Stimulated activated CD4-positive, alpha-beta T cell treated with anti-CD3 and anti-CD28 coated beads, Interleukin-2, amount 100 ng/mL, for 24 hours (primary cell): ENCODE measurements around the gene PAXX.

Source experiments
- DNase-seq, 2 donors: peaks; one replicate each; pipeline ENCODE4 v3.0.0-alpha.2; 2020

The PAXX gene

DNA sequence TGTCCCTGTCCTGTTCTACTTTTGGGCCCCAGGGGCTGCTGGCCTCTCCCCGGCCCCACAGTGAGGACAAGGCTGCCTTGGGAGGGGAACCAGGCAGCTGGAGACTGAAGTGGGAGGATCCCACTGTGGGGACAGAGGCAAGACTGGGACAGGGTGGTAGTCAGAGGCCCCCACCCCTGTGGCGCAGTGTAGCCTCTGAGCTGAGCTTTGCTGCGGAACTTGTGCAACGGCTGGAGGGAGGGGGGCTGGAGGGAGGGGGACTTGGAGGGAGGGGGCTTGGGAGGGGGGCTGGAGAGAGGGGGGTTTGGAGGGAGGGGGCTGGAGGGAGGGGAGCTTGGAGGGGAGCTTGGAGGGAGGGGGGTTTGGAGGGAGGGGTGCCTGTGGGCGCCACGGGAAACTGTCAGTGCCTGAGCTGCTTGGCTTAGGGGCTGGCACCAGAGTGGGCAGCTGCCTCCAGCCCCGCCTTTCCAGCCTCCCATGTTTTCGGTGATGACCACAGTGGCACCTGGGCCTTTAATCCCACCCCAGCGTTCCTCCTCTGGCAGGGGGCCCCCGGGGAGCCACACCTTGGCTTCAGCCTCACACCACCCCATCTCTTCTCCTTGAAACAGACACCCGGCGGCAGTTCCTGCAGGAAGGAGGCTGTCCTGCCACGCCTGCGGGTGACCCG, 42.0 kb downstream of the PAXX start:
- no peak for DNase-seq

DNA sequence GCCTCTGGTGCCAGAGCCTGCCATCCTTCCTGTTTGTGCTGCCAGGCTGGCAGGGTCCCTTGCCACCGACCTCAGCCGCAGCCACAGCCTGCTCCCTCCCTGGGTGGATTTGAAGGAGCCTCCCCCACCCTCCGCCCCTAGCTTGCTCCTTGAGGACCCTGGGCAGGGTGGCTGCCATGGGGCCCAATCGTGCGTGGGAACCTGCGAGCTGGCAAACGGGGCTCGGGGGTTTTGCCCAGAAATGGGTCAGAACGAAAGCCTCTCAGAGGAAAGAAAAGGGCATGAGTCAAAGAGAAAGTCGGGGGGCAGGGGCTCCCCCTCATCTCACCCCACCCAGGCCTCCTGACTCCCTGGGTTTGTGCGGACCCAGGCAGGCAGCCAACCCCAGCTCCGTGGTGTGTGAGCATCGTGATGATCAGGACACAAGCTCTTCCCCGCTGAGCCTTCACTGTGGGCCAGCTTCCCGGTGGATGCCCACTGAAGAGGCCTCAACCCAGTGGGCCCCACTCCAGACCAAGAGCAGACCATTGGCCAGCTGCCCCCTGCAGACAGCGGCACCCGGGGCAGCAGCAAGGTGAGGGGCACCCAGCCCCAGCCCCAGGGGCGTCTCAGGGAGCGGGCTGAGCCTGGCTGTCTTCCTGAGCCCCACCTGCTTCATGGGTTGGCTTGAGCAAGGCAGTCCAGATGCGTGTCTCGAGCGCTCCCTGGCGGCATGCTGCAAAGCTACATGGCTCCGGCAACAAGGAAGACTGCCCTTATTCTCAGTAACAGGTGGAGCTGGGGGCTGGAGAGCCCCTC, 42.7 kb downstream of the PAXX start:
- DNase-seq = peak; percentile 88 to 92

DNA sequence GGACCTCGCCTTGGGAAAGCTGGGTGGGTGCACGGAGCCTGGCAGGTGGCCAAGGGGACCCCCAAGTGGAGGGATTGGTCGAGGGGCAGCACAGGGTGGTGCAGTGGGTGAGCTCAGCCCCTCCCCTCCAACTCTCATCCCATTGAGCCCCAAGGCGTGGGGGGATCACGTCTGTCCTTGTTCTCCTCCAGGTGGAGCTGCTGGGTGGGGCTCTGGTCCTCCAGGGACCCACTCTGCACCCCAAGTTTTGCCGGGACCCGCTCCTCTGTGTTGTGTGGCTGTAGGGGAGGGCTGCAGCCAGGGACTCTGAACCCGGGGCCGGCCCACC, 43.2 kb downstream of the PAXX start:
- no peak for DNase-seq

DNA sequence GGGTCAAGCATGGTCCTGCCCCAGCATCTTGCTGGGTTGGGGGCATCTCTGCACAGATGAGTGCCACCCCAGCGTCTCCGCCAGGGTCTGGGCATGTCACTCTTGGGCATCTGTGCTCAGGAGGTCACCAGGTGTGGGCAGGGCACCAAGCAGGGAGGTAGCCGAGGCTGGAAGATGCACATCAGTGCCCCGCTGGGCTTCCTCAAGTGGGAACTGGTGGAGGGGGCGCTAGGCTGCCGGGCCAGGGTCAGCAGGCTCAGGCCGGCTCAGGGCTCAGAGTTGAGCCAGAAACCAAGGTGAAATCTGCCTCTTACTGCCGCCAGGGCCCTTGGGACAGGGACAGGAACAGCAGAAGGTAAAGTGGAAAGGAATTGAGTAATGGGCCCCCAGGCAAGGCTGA, 43.7 kb downstream of the PAXX start:
- DNase-seq = no peak

DNA sequence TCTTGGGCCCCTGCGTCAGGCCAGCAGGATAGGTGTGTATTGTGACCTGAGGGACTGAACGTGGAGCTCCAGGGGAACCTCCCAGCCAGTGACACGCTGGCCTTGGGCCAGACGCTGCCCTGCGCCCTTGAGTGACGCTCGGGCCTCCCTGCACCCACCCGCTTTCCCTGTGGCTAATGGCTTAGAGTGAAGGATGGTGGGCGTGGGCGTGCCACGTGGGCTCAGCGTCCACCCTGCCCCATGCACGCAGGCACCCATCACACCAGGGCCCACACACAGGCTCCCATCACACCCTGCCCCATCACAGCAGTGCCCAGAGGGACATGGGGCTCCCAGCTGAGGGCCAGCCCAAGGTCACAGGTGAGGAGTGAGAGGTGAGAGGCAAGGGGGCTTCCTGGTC, 44.8 kb downstream of the PAXX start:
- no peak for DNase-seq

DNA sequence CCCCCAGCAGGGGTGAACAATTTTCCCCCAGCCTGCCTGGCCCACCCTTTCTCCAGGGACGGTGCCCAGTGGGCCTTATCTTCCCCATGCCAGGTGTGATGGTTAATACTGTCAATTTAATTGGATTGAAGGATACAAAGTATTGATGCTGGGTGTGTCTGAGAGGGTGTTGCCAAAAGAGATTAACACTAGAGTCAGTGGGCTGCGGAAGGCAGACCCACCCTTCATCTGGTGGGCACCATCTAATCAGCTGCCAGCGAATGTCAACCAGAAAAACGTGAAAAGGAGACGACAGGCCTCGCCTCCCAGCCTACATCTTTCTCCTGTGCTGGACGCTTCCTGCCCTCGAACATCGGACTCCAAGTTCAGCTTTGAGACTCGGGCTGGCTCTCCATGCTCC, 45.3 kb downstream of the PAXX start:
- no peak for DNase-seq

DNA sequence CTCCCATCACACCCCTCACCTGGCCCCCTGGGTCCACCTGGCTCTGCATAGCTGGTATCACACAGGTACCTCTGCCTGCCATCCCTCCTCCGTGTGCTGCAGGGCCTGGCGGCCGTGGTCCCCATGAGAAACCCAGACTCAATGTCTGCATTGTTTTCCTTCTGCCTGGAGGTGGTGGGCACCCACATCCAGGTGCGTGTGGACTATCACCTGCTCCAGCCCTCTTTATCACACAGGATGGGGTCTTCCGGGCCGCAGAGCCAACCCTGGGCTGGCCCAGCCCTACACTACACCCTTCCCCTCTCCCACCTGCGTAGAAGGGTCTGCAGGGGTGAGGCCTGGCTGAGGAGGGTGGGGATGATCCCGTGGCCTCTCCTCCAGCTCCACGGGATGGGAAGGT, 46.7 kb downstream of the PAXX start:
- DNase-seq = no peak

DNA sequence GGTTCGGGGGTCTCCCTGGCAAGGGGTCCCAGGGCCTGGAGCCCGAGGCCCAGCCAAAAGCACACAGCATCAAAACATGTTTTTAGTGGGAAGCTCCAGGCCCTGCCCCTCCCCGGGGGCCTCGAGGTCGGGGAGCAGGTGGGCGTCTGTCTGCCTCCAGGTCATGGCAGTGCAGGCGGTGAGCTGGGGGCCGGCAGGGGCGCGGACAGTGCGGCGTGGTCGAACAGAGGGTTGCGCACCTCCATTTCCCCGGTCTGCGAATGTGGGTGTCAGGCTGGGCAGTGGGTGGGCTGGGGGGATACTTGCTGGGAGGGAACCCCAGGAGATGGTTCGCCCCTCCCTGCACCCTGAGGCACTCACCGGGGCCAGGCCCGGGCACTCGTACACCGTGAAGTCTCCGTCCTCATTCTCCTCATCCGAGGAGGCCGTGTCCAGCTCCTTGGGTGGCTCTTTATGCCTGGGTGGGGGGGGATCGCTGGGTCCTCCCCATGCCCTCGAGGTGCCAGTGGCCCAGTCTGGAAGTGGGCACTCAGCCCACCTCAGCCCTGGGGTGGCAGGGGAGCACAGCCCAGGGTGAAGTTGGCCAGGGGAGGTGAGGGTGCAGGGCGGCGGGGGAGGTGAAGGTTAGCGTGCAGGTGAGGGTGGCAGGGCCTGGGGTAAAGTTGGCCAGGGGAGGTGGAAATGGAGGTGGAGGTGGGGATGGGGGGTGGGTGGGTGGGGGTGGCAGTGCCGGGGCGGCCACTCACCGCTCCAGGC, 47.6 kb downstream of the PAXX start:
- DNase-seq = no peak

DNA sequence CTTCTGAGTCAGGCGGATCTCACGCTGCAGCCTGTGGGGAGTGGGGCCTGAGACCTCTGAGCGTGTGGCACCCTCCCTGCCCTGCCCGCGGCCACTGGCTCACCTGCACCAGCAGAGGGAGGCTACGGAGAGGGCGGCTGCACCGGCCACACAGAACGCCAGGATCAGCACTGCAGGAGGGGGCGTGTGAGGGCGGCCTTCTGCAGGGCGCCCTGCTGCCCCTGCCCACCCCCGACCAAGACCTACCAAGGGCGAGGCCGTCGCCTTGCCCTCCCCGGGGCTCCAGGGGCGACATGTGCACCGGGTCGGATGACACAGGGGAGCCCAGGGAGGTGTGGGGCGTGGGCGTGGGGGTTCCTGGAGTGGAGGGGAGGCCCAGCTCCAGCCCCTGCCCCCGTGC, 48.3 kb downstream of the PAXX start:
- DNase-seq = no peak

DNA sequence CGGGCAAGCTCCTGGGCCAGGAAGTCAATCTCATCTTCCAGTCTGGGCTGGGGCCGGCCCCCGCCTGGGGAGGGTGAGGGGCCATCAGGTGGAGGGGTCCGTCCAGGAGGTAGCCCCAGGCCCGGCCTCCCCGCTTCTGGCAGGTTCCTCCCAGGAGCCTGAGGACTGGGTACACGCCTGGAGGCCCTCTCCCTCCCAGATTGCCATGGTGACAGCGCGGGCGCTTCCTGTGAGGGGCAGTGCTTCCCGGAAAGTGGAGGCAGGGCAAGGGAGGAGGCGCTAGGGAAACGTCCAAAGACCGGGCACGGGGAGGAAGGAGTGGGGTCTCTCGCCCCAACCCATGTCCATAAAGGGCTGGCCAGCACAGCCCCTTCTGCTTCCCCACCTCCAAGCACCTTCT, 48.9 kb downstream of the PAXX start:
- no peak for DNase-seq

DNA sequence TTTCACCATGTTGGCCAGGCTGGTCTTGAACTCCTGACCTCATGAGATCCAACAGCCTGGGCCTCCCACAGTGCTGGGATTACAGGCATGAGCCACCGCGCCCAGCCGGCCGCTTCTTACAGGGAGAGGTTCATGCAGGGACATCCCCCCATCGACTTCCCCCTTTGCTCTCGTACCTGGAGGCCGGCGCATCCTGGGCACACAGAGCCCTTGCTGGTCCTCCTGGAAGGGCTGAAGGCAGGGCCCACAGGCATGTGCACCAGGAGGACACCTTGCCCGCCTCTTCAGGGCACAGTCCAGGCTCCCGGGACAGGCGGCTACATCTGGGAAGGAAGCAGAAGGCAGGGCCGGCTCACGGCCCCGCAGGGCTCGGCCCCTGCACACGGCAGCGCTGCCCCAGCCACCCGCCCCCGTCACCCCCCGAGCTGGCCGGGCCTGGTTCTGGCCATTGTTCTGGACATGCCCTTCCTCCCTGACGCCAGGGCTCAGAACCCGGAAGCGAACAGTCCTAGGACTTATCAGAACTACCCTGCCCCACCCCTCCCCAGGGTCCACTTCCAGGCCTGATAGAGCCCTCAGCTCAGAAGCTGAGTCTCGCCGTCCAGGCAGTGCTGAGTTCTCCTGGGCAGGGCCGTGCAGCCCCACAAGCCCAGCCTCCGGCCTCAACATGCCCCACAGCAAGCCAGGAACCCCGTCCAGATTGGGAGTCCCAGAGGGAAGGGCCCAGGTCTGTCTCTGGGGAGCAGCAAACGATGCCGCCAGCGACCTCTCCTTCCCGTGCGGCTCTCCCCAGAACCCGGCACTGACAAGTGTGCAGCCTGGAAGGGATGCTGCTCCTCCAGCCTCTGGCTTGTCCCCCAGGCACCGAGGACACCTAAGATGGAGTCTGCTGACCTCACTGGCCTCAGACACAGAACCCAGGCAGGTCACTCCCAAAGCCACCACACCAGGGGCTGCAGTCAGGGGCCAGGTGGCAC, 50.8 kb downstream of the PAXX start:
- no peak for DNase-seq
